Epithelial cell of esophagus (primary cell): ENCODE data around the gene PFKFB3.
A peak's percentile ranks its signal among the peaks of the same experiment; 100 is the strongest.

ENCODE experiments used
- DNase-seq: peaks from one replicate; pipeline ENCODE4 v3.0.0; 2010; ENCODE audit warnings: low read depth
- H3K4me3 ChIP-seq: 2 replicates; pipeline ENCODE4 v1.5.1; 2011; ENCODE audit warnings: mild to moderate bottlenecking, low read length, control low read depth
- TF ChIP-seq, protein P1 (sequence below): IDR thresholded peaks from 2 replicates; pipeline ENCODE4 v1.5.1; 2011; ENCODE audit warnings: low read depth, mild to moderate bottlenecking, low read length, control low read depth, inconsistent platforms; ENCODE audit not compliant: insufficient read depth; ENCODE audit errors: missing control alignments

Gene PFKFB3

GRCh38 chr10:6219494-6219836, 16.7 kb downstream of the PFKFB3 start:
- TF ChIP-seq, protein P1, sequence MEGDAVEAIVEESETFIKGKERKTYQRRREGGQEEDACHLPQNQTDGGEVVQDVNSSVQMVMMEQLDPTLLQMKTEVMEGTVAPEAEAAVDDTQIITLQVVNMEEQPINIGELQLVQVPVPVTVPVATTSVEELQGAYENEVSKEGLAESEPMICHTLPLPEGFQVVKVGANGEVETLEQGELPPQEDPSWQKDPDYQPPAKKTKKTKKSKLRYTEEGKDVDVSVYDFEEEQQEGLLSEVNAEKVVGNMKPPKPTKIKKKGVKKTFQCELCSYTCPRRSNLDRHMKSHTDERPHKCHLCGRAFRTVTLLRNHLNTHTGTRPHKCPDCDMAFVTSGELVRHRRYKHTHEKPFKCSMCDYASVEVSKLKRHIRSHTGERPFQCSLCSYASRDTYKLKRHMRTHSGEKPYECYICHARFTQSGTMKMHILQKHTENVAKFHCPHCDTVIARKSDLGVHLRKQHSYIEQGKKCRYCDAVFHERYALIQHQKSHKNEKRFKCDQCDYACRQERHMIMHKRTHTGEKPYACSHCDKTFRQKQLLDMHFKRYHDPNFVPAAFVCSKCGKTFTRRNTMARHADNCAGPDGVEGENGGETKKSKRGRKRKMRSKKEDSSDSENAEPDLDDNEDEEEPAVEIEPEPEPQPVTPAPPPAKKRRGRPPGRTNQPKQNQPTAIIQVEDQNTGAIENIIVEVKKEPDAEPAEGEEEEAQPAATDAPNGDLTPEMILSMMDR = no peak
- no peak for DNase-seq
- no peak overlapping the region for H3K4me3 ChIP-seq

DNA sequence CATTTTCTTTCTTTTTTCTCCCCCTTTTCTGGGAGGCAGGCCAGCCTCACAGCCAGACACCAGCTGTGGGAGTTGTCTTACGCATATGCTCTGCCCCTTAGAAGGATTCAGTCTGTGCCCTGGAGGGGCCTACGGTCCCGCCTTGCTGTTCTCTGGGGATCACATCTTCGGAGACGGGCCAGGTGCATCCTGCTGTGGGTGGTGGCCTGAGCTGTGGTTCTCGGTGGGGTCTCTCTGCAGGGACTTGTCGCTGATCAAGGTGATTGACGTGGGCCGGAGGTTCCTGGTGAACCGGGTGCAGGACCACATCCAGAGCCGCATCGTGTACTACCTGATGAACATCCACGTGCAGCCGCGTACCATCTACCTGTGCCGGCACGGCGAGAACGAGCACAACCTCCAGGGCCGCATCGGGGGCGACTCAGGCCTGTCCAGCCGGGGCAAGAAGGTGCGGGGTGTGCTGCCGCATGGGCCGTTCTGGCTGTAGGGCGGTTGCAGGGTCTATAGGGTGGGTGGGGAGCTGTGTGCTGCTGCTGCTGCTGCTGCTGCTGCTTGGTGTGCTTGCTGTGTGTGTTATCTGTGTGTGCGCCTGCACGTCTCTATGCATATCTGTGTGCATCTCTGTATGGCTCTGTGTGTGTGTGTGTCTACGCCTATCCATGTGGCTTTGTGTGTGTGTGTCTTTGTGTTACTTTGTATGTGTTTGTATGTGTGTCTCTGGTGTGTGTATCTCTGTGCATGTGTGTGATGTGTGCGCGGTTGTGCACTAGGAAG, 17.9 kb downstream of the PFKFB3 start:
- no peak overlapping the region for H3K4me3 ChIP-seq
- TF ChIP-seq, protein P1 = no peak
- no peak for DNase-seq

- TF ChIP-seq, protein P1 = no peak
- no peak overlapping the region for H3K4me3 ChIP-seq
- no peak for DNase-seq
Measured at GRCh38 chr10:6221192-6221940, 18.6 kb downstream of the PFKFB3 start.

- H3K4me3 ChIP-seq = no peak overlapping the region
- TF ChIP-seq, protein P1 = no peak
- DNase-seq = peak; percentile 64
Measured at GRCh38 chr10:6221971-6222751, 19.4 kb downstream of the PFKFB3 start.

DNA sequence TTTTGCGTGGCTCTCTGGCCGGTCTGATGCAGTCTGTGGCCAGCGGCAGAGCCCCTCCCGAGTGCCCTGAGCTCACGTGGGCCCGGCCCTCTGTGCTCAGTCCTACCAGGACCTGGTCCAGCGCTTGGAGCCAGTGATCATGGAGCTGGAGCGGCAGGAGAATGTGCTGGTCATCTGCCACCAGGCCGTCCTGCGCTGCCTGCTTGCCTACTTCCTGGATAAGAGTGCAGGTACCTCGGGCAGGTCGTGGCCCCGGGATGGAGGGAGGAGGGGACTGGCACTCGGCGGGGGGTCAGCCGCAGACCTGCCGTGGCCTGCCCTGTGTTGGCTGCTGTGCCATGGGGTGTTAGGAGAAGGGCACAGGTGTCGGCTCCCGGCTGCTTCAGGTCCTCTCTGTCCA, 20.0 kb downstream of the PFKFB3 start:
- no peak for DNase-seq
- TF ChIP-seq, protein P1 = no peak
- H3K4me3 ChIP-seq = no peak overlapping the region

- TF ChIP-seq, protein P1 = no peak
- no peak for DNase-seq
- no peak overlapping the region for H3K4me3 ChIP-seq
Measured at GRCh38 chr10:6223981-6224380, 21.2 kb downstream of the PFKFB3 start.
